HG03565 (cell line): Measurements from ENCODE around the gene SULT2B1.
"Not testable (repeated sequence)": the region's sequence is repeated elsewhere in the genome, so short reads cannot be mapped to it uniquely, and the experiment has no call there.

Source experiments
- ATAC-seq: cut with Tn5 transposase; IDR thresholded peaks from one replicate; pipeline ENCODE4 v1.9.1; 2021; ENCODE audit warnings: mild to moderate bottlenecking, moderate library complexity; ENCODE audit not compliant: unreplicated experiment

SULT2B1 gene

DNA sequence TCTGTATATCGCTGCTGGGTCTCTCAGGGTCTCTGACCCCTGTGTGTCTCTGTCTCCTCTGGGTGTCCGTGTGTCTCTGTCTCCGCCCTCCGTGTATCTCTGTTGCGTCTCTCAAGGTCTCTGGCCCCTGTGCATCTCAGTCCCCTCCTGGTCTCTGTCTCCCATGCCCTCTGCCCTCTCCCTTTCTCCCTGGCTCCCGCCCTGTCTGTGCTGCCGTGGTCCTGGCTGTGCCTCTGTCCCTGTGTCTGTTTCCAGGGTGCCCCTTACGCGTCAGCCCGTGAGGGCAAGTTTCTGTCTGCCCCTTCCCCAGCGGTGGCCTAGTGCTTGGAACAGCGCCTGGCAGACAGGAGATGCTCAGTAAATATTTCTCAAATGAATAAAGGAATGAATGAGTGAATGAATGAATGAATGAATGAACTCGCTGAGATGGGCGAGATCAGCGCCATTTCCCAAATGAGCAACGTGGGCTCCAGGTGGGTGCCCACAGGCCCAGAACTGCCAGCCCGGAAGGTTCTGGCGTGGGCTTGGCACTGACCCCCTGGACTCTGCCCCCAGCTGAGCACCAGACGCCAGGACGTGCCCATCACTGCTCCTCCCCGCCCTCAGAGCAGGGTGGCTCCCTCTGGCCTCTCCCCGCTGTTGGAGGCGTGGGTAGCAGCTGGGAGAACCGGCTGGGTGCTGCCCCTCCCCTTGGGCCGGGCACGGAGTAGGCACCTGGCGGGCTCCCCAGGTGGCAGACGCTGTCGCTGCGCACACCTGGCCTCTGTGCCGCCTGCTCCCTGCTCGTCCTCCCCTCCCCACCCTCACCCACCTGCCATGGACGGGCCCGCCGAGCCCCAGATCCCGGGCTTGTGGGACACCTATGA, at the start of gene SULT2B1:
SULT2B1 (plus strand) TSS at position 736 of the 866 bp plus-strand sequence; CDS start at position 817, 81 bp downstream.
- ATAC-seq: no peak

GRCh38 chr19:48502350-48503018, 49.5 kb upstream of the SULT2B1 start:
- no peak for ATAC-seq

GRCh38 chr19:48506138-48506733, 45.7 kb upstream of the SULT2B1 start:
- no peak for ATAC-seq

DNA sequence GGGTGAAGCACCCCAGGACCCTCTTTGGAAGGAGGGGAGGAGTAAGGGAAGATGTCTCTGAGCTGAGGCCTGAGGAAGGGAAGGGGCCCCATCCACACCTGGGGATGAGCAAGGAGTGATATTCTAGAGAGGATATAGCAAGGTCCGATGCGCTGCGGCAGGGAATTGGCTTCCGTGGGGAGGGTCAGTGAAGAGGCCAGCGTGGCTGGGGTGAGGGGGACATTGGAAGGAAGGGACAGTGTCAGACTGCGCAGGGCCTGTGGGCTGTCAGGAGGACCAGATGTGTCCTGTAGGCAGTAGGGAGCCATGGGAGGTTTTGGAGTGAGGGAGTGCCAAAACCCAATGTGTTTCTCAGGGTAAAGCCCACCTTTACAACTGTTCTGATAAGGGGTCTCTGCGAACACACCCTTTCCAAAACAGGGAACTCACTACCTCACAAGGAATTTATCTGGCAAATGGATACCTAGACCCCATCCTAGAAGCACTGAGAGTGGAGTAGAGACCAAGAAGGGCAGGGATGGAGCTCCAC, 44.0 kb upstream of the SULT2B1 start:
- no peak for ATAC-seq

DNA sequence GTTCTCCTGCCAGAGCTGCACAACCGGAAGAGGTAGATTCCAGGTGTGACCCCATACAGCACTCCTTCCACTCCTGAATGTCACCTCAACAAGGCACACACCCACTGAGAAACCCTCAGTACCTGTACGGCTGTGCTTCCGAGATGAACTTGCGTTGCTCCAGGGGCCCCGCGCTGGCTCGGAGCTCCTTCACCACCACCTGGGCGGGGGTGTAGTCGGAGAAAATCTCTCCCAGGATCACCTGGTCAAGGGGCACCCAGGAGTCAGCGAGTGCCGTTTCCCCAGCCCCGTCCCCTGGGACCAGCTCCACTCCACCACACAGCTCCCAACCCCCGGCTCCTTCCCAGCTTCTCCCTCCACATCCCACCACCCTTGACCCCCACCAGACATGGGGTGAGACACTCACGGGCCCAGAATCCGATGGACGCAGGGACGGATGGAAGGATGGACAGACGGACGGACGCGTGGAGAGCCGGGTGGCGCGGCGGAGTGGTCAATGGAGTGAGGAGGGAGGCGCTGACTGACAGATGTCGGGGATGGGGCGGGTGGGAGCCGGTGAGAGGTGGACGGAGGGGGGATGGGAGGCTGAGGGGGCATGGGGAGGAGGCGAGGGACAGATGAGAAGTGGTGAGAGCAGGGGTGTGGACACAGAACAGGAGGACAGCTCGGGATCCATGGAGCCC, 43.1 kb upstream of the SULT2B1 start:
- ATAC-seq: no peak

GRCh38 chr19:48509467-48510194, 42.3 kb upstream of the SULT2B1 start:
- no peak for ATAC-seq

GRCh38 chr19:48510421-48511268, 41.3 kb upstream of the SULT2B1 start:
- no peak for ATAC-seq

DNA sequence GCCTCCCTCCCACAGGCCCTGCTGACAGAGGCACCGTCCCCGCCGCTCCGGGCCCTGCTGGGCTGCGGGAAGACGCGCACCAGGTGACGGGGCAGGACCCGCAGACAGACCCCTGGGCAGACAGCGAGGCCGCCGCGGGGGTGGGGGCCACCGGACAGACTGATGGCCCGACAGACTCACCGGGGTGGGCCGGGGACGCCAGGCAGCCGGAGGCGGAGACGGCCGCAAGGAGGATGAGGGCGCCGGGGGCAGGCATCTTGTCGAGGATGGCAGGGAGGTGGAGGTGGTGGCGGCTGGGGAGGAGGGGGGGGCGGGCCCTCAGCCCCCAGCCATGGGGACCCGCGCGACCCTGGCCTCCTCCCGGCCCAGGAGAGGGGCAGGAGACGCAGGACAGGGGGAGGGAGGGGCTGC, 40.6 kb upstream of the SULT2B1 start:
- no peak for ATAC-seq

DNA sequence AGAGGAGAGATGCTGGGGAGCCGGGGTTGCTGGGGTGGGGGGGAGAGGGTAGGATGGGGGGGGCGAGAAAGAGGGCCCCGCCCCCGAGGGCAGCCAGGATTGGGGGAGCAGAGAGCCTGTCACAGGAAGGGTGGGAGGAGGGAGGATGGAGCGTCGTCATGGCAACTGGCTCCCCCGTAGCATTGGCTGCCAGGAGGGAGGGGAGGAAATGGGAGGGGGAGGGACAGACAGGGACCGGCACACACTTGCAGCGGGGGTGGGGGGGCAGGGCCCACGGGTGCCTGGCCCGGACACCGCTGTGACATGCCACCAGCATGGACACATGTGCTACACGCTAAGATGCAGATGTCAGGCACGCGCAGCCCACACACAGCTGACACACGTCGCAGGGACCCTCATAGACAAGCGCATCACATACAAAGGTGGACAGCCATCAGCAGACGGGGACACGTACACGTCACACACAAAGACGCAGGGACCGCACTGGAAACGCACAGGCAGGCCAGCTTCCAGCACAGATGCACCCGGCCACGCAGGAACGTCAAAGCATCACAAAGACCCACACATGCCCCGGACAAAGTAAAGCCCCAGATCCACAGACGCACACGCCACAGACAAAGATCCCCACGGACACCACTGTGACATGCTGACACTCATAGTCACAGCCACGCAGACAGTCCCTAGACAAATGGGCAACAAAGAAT, 40.0 kb upstream of the SULT2B1 start, which contains the start of gene LMTK3:
LMTK3 (minus strand) TSS at position 36 of the 704 bp plus-strand sequence. CDS start 259 bp downstream, outside the sequence.
- no peak for ATAC-seq

- ATAC-seq: no peak
Measured at GRCh38 chr19:48512504-48513288, 39.3 kb upstream of the SULT2B1 start.

GRCh38 chr19:48513289-48514122, 38.5 kb upstream of the SULT2B1 start:
- ATAC-seq: no peak

DNA sequence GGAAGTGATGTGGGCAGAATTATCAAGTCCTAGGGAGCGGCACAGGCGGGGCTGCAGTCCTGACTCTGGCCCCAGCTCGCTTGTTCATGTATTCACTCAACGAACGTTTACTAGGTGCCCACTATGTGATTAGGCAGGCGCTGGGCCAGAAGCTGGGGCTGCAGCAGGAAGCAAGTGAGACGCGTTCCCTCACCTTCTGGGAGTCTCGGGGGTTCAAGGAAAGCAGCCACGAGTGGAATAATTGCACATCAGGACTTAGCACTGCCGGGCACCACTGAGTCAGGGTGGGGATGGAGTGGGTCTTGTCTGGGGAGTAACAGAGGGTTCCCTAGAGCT, 37.9 kb upstream of the SULT2B1 start:
- ATAC-seq: no peak

DNA sequence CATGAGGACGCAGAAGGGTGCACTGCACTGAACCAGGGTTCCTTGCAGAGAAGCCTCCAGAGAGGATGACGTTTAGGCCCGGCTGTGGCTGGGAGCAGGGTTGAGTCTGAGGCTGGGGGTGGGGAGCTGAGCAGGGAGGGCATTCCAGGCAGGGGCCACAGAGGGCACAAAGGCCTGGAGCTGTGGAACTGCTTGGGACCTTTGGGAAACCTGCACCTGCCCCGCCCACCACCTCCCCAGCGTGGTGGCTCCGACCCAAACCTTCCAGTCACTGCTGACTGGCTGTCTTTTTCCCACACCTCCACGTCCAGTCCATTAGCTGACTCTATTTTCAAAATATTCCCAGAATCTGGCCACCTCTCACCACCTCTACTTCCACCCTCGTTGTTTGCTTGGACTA, 35.4 kb upstream of the SULT2B1 start:
- no peak for ATAC-seq

GRCh38 chr19:48518207-48518606, 33.8 kb upstream of the SULT2B1 start:
- ATAC-seq: no peak

DNA sequence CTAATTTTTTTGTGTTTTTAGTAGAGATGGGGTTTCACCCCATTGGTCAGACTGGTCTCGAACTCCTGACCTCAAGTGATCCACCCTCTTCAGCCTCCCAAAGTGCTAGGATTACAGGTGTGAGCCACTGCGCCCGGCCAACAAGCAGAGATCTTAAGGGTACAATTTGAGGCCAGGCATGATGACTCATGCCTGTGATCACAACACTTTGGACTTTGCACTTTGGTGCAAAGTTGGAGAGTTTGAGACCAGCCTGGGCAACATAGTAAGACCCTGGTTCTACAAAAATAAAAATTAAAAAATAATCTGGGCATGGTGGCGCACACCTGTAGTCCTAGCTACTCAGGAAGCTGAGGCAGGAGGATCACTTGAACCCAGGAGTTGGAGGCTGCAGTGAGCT, 32.5 kb upstream of the SULT2B1 start:
- ATAC-seq: not testable (repeated sequence)

- no peak for ATAC-seq
Measured at GRCh38 chr19:48520134-48520533, 31.8 kb upstream of the SULT2B1 start.

GRCh38 chr19:48524221-48524620, 27.8 kb upstream of the SULT2B1 start:
- ATAC-seq: no peak
